ENCODE results near the gene IER3.

The IER3 gene, protein sequence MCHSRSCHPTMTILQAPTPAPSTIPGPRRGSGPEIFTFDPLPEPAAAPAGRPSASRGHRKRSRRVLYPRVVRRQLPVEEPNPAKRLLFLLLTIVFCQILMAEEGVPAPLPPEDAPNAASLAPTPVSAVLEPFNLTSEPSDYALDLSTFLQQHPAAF

DNA sequence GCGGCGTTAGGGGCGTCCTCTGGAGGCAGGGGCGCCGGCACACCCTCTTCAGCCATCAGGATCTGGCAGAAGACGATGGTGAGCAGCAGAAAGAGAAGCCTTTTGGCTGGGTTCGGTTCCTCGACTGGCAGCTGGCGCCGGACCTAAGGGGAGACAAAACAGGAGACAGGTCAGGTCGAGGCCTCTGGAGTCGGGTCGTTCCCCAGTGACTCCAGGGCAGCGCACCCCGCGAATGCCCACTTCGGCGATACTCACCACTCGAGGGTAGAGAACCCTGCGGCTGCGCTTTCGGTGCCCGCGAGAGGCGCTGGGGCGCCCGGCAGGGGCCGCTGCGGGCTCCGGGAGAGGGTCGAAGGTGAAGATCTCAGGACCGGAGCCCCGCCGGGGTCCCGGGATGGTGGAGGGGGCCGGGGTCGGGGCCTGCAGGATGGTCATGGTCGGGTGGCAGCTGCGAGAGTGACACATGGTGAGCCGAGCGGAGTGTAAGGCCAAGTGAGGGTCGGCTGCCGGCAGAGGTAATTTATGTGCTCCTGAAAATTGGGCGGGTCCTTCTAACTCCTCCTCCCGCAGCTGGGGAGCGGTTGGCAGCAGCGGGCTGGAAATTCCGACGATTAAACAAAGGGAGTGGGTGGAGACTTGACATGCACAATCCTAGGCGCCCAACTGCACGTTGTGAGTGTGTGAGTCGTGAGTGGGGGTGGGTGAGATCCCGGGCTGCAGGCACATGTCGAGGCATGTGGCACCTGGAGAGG is at the start of gene IER3:
TSS of gene IER3 (minus strand) at position 494 of the 752 bp plus-strand sequence. CDS start at position 465, 29 bp downstream.
- peak; percentile 63 for DNase-seq

DNA sequence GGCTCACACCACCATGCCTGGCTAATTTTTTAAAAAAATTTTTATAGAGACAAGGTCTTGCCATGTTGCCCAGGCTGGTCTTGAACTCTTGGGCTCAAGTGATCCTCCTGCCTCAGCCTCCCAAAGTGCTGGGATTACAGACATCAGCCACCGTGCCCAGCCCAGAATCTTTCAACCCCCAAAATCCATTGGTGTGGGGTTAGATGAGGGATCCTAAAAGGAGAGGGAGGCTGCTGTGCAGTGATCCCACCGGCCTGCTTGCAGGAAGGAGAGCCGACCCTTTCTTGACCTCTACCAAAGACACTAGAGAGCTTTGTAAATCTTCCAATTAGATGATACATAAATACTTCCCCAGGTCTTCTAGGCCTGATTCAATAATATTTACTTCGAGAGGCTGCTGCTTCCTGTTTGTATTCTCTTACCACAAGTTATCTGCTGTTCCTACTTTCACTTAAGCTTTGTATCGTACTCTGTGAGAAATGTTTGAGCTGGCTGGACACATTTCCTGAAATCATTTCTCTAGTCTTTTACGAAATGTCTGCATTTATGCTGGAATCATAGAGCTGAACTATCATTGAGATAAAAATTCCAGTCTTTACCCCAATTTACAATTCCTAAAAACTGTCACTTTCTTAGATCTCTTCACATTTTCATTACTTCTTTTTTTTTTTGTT is 49.3 kb upstream of the IER3 start:
- DNase-seq = no peak

DNA sequence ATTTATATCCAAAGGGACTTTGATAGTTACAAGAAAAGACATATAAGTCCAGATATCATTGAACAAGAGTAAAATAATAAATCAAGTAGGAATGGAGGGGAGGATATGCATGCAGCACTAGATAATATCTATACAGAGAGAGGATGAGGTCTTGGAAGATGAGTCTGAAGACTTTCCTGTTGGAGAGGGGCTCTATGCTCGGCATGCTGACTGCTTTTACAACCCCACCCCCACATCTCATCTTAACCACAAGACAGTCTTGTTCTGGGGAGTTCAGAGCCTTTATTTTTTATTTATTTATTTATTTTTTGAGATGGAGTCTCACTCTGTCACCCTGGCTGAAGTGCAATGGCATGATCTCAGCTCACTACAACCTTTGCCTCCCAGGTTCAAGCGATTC is 48.4 kb upstream of the IER3 start:
- no peak for DNase-seq

DNA sequence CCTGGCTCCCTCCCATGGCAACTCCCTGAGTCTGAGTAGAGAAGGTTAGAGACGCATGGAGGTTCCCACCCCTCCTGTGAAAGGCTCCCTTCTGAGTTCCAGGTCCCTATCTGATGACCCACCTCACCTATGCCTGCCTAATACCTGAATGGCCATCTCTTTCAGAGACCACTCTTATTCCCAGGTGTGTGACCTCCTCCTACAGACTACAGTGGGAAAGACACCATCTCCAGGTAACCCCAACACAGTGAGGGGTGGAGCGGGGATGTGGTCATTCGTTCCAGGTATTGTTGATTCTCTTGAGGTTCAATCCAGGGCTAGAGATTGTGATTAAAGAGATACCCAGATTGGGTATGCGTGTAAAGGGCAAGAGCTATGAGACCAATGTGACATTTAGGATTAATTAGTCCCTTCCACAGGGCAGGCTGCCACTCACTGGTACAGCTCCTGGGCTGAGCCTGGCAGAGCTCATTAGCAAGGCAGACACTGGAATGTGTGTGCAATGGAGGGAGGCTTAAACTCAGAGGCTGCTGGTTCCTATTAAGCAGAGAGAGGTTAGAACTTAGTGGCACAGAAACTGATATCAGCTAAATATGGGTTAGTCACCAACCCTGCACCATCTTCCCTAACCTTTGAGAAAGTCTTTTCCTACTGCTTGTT is 46.5 kb upstream of the IER3 start:
- no peak for DNase-seq

DNA sequence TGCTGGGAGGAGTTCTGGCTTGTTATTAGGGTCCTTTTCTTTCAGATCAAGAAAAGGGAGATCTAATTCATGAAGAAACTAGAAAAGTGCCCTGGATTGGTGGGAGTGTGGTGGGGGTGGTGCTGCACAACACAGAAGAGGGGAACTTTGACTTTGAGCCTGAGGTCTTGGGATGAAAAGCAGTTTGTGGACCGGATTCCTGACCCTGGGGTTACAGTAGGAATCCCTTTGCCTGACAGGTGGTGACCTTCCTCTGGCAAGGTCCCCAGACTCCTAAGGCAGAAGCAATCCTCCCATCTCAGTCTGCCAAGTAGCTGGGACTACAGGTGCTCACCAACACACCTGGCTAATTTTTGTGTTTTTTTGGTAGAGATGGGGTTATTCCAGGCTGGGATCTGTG is 45.3 kb upstream of the IER3 start:
- DNase-seq = no peak

DNA sequence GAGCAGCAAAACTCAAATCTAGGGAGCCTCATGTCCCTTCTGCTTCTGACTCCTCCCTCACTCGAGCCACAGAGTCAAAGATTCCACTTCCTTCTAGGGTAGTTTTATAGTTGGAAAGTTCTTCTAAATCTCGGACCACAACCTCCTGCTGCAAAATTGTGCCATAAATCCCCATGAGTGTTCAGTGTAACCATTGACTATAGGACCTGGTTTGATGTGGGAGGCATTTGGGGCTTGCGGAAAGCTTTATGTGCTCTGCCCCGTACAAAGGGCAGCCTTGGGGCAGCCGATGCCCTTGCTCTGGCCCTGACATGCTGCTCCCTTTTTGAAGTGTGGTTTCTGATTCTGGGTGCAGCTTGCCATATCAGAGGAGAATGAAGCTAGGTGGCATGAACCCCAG is 43.6 kb upstream of the IER3 start:
- DNase-seq = no peak

DNA sequence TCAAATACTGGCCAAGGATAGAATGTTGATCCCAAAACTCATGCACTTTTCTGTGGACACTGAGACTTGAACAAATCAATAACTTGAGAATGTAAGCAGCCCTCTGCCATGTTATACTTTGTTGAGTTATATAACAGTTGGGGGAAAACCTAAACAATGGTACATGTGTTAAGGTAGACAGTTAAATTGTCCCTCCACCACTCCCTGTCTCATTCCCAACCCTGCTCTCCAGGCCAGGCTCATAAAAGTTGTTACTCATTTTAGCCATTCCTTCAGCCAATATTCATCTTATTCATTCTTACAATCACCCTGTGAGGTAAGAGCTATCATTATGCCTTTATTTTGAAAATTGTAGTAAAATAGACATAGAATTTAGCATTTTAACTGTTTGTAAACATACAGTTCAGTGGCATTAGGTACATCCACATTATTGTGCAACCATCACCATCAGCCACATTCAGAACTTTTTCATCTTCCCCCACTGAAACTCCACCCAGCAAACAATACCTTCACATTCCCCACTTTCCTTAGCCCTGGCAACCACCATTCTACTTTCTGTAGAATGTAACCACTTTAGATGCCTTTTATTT is 38.2 kb upstream of the IER3 start:
- no peak for DNase-seq

DNA sequence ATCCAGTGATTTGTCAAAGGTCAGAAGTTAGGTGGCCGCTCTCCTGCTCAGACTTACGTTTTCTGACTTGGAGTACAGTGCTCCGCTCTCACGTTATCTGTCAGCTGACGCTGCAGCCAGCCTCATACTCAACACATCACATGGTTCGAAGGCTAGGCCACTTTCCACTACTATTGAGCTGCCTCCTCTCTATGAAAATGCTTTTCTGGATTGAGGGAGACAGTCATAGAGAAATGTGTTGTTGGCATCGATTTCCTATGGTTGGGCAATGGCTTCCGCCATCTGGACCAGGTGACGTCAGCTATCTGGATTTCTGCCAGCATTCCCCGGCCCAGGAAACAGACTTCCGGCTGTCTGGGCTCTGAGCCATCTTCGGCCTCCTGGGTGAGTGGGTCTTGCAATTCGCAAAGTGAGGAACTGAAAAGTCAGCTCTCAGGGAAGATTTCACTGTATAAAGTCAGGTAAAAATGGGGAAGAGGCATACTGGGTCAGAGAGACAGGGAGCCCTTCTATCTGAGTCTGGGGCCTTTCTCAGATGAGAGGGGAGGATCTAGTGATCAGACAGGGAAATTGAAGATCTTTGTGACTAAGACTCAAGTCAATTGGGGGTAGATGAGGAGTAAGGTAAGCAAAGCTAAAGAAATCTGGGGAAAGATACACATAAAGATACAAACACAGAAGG is 37.5 kb upstream of the IER3 start:
- DNase-seq = peak; percentile 83

DNA sequence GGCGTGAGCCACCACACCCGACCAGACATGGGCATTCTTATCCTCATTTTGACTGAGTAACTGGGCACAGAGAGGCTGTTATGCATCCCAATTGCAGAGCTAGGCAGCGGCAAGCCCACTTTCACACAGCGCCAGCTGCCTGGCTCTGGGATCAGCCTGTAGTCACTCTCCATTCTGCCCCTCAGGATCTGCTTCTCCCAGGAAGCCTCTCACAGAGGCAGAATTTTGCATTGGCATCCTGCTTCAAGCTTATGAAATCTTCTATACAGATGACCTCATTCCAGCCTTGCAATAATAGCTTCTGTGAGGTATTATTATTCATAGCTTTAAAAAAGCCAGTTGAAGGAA is 37.0 kb upstream of the IER3 start:
- no peak for DNase-seq

DNA sequence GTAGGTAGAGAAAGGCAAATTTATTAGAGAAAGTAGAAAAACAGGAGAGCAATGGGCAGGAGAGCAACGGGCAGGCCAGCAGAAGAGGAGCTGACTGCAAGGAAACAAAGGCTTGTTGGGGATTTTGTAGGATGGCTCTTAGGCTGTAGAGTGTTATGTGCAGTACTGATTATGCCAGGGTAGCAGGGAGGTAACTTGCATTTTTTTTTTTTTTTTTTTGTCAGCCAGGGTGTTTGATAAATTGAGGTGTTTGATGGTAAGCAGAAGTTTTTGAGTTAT is 36.2 kb upstream of the IER3 start:
- no peak for DNase-seq

DNA sequence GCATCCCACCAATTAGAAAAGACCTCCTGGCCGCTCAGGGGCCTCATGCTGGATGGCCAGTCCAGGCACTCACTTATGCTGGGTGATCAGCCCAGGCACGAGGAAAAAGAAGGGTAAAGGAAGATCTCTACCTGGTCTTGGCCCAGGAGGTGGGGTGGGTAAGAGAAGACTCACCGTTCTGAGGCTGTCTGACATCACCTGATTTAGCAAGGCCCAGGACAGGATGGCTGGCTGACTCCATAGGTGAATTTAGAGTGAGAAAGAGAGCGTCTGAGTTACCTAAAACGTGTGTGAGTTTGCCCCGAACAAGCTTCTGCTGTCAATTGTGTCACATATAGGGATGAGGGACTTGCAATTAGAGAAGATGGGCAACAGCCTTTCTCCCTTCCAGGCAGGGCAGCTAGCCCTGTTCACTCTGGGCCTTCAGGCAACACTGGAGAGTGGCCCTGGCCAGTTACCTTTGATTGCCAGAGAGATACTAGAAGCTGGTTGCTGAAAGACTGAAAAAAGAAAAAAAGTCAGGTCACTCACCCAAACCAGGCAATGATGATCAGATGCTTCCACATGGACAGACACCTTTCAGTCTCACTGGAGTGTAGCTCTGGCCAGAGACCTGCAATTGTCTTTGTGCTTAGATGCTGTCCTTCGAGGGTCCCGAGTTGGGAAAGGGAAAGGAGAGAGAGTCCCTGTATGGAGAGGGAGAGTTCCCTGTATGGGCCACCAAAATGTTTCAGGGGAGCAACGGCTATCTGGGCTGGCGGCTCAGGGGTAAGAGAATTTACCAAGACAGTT is 35.7 kb upstream of the IER3 start:
- DNase-seq = no peak

DNA sequence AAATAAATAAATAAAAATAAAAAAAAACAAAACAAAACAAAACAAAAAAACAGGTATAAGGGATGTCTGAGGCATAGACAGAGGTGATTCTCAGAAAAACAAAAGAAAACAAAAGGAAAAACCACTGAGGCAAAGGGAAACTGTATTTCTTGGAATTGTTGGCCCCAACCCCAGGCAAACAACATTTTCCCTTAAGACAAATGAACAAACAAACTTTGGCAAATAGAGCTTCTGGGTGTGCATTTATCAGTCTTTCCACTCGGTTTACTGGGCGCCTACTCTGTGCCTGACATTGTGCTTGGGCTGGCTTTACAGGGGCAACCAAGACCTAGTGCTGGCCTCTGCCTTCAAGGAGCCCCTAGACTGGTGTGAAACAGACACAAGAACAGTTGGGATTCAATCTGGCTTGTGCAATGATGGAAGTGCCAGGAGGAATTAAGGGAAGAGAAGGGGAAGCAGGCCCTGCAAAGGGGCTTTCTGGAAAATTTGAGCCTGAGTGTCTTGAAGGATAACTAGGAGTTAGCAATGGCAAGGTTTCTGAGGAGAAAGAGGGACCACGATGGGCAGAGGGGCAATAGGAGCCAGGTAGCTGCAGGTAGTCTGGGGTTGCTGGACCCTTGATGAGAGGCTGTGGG is 33.8 kb upstream of the IER3 start:
- no peak for DNase-seq

DNA sequence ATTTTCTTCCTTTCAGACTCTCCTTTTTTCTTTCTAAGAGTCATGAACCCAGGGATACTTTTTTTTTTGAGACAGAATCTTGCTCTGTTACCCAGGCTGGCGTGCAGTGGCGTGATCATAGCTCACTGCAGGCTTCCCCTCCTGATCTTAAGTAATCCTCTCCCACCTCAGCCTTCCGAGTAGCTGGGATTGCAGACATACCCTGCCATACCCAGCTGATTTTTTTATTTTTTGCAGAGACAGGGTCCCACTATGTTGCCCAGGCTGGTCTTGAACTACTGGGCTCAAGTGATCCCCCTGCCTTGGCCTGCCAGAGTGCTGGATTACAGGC is 32.8 kb upstream of the IER3 start:
- DNase-seq = no peak

DNA sequence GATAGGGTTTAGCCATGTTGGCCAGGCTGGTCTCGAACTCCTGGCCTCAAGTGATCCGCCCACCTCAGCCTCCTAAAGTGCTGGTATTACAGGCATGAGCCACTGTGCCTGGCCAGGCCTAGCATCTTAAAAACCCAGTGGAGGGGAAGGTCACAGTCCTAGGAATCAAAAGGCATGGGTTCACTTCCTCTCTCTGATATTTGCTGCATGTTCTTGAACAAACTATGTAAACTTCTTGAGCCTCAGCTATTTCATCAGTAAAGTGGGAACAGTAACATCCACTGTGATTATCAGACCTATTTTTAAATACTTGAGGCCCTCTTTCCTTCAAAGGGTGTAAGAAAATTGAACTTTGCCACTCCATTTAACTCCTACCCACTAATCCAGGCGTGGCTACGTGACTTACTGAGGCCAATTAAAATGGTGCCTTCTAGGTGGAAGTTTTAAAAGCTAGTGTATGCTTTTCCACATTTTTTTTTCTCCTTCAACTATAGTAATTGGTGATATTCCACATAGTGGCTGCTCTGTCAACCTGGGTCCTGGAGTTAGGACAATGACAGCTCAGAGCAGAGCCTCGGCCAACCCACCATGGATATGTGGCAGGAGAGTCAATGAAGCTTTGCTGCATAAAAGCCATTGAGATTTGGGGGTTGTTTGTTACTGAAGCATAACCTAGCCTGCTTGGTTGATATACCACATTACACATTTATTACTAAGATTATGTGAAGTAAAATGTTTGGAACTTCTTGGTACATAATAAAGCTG is 32.2 kb upstream of the IER3 start:
- no peak for DNase-seq

DNA sequence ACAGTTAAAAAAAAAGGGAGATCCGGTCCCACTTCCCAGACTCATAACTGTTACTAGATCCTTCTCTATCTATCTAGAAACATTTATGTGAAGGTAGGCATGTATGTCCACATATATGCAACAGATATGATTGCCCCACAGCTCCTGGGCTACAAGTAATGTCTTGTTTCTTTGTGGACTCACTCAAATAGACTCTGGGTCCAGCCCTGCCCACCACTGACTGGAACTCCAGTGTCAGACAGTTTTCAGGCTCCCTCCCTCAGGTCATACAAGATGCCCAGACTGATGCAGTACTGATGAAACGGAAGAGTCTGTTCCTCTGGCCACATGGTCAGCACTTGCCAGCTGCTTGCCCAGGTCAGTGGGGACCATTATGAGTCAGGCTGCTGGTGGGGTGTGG is 30.8 kb upstream of the IER3 start:
- DNase-seq = no peak

DNA sequence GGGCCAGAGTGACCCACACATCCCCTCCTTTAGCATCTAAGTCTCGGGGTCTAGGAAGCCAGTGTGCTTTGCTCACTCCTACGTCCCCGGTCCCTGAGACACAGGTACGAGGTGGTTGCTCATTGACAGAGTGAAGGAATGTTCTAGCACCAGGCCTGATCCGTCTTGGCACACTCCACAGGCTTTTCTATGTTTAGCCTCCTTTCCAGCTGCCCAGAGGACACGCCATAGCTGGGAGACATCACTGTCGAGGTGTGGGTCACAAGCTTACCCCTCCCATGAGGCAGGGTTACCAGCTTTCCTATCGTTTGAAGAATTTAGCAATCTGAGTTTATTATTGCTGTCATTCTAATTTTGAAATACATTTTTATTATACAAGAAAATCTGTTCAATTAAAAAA is 30.4 kb upstream of the IER3 start:
- DNase-seq = no peak

DNA sequence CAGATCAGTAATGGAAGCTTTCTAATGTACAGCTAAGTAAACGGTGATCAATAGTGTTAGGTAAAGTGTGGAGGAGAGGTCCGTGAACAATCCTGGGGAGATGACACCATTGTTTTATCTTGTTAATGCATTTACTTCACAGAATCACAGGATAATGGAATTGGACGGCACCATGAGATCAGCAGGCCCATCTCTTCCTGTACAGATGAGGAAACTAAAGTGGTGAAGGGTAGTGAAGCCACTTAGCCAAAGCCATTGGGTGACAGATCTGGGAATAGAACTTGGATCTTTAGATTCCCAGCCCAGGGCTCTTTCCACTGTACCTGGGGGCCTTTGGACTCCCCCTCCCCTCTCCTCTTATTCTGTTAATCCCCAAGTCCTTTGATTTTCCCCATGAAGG is 26.2 kb upstream of the IER3 start:
- DNase-seq = no peak

DNA sequence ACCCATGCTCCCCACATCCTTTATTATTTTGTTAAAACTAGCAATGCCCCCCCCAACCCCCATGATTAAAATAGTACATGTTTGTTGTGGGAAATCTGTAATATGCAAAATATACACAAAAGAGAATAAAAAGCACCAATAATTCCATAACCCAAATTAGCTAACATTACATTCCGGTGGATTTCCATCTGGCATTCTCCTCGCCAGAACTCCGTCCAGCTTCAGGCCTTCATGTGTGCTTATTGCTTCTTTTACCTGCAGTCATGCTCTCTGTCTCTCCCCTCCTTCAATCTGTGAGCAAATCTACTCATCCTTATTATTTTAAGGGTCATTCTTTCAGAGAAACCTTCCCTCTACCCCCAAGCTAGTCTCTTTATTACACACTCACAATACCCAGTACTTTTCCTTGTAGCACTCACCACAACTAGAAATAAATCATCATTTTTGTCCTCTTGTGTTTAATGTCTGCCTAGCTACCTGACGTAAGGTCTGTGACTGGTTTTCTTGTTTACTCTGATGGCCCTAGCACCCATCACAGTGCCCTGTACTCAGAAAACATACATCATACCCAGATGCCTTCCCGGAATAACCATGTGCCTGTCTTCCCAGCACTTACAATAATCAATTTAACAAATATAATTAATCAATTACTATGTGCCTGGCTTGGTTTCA is 25.6 kb upstream of the IER3 start:
- DNase-seq = no peak

DNA sequence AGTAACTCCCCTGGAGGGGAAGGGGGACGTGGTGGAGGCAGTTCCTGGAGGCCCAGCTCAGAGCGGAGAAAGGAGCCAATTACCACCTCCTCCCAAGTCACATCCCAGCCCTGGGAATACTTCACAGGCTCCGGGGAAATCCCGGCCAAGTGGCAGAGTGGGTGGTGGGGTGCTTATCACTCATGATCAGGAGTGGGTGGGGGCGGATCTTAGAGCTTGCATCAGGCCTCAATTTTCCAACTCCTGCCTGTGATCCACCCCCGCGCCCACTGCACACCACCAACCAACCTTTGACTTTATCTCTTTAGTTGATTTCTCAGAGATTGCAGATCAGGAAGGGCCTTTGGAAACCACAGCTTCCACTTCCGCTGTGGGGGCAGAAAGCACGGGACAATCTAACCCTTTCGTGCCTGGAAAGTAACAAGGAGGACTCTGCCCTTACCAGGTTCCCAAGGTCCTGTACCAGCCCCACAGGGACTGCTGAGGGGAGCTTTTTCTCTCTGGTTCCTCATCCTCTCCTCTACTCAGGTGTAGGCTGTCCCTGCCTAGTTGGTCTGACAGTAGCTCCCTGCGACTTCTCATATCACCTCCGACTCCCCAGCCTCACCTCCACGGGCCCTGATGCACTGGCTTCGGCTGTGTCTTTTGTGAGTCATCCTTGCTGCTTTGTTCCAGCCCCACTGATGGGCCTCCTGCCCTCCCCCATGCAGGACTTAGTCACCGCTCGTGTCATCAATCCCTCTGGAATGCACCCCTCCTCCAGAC is 24.9 kb upstream of the IER3 start:
- no peak for DNase-seq

DNA sequence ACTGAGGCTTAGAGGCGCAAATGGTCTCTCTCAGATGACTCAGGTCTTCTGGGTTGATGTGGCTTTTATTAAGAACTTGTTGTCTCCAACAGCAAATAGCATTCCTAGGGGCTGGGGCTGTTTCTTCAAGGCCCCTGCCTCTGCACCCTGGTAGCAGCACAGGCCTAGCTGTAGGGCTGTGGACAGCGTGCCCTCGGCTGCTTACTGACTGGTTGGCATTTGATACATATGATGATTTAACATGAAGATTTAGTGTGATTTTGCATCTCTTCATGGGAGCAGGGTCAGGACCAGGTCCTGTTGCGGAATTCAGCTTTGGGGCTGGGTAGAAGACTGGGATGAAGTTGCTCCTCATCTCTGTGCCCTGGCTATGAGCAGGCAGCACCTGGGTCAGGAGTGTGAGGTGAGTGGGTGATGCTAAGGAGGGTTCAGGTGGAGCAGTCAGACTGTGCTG is 24.3 kb upstream of the IER3 start:
- DNase-seq = no peak

All from NCI-H1694 (cell line).